GM23338 (cell line): Measurements from ENCODE around the gene MLPH. TPM values are rescaled to one million over a fixed set of nuclear protein-coding genes. Genes with fewer than 3 reads are reported as not detected.

ENCODE experiments used
- ATAC-seq: fragments of 200-7000 bp; cut with Tn5 transposase; 3 replicates; pipeline ENCODE4 v1.9.1; 2020
- DNase-seq: peaks from one replicate; pipeline ENCODE4 v3.0.0-alpha.2; 2015; ENCODE audit warnings: low spot score
- H2AFZ ChIP-seq: fragments of 200-600 bp; sonication (generic); 2 replicates; pipeline ENCODE4 v1.8.0; 2016; ENCODE audit warnings: antibody characterized with exemption, mild to moderate bottlenecking, moderate library complexity
- H3F3A ChIP-seq: fragments of 200-600 bp; sonication (generic); replicated peaks from 2 replicates; pipeline ENCODE4 v1.8.0; 2017; ENCODE audit warnings: antibody characterized with exemption, mixed run types, low read depth
- H3K27ac ChIP-seq: fragments of 200-600 bp; sonication (generic); 2 replicates; pipeline ENCODE4 v1.6.1; 2016; ENCODE audit warnings: low read depth
- H3K27me3 ChIP-seq: fragments of 200-600 bp; sonication (generic); 2 replicates; pipeline ENCODE4 v1.8.0; 2016; ENCODE audit warnings: mild to moderate bottlenecking, mixed run types, moderate library complexity; ENCODE audit not compliant: insufficient read depth
- H3K36me3 ChIP-seq: fragments of 200-600 bp; sonication (generic); 2 replicates; pipeline ENCODE4 v1.8.0; 2016; ENCODE audit warnings: mild to moderate bottlenecking; ENCODE audit not compliant: insufficient read depth
- H3K4me1 ChIP-seq: fragments of 200-600 bp; sonication (generic); 2 replicates; pipeline ENCODE4 v1.8.0; 2016; ENCODE audit warnings: mild to moderate bottlenecking, moderate library complexity; ENCODE audit not compliant: insufficient read depth
- H3K4me2 ChIP-seq: fragments of 200-600 bp; sonication (generic); 2 replicates; pipeline ENCODE4 v1.7.1; 2017; ENCODE audit warnings: mixed run types
- H3K4me3 ChIP-seq: fragments of 200-600 bp; sonication (generic); 2 replicates; pipeline ENCODE4 v1.6.1; 2016; ENCODE audit warnings: mixed run types
- H3K79me2 ChIP-seq: fragments of 200-600 bp; sonication (generic); replicated peaks from 2 replicates; pipeline ENCODE4 v1.8.0; 2017; ENCODE audit warnings: mild to moderate bottlenecking; ENCODE audit not compliant: insufficient read depth
- H3K9me2 ChIP-seq: fragments of 200-600 bp; sonication (generic); 2 replicates; pipeline ENCODE4 v1.8.0; 2017; ENCODE audit not compliant: insufficient read depth
- H4K20me1 ChIP-seq: fragments of 200-600 bp; sonication (generic); replicated peaks from 2 replicates; pipeline ENCODE4 v1.8.0; 2017; ENCODE audit warnings: mild to moderate bottlenecking; ENCODE audit not compliant: insufficient read depth
- H3K27ac Mint-ChIP-seq: 2 replicates; pipeline ENCODE4 v1.8.0; 2020; ENCODE audit warnings: inconsistent platforms, mild to moderate bottlenecking, moderate library complexity, mixed read lengths
- H3K27me3 Mint-ChIP-seq: 3 replicates; pipeline ENCODE4 v1.8.0; 2022; ENCODE audit warnings: low read depth, mild to moderate bottlenecking, moderate library complexity, mixed read lengths, inconsistent platforms; ENCODE audit not compliant: insufficient read depth, poor library complexity
- H3K36me3 Mint-ChIP-seq: 3 replicates; pipeline ENCODE4 v1.8.0; 2021; ENCODE audit warnings: low read depth, mild to moderate bottlenecking, inconsistent platforms, moderate library complexity, mixed read lengths
- H3K4me1 Mint-ChIP-seq: 3 replicates; pipeline ENCODE4 v1.8.0; 2020; ENCODE audit warnings: mild to moderate bottlenecking, inconsistent platforms, mixed read lengths
- H3K4me3 Mint-ChIP-seq: 3 replicates; pipeline ENCODE4 v1.8.0; 2021; ENCODE audit warnings: moderate library complexity, mild to moderate bottlenecking, inconsistent platforms, mixed read lengths
- H3K9me3 Mint-ChIP-seq: 3 replicates; pipeline ENCODE4 v1.8.0; 2020; ENCODE audit warnings: moderate library complexity, mild to moderate bottlenecking, inconsistent platforms, mixed read lengths
- CREB1 ChIP-seq: fragments of 250-450 bp; sonication (Bioruptor Pico); IDR thresholded peaks from 2 replicates; pipeline ENCODE4 v1.5.0; 2020; ENCODE audit warnings: low read depth, mild to moderate bottlenecking, moderate library complexity
- EZH2 ChIP-seq: fragments of 200-600 bp; sonication (generic); IDR thresholded peaks from one replicate; pipeline ENCODE4 v1.8.0; 2017; ENCODE audit warnings: antibody characterized with exemption, mild to moderate bottlenecking, low read depth; ENCODE audit not compliant: unreplicated experiment
- NANOG ChIP-seq: IDR thresholded peaks from 2 replicates; pipeline ENCODE4 v1.6.1; 2016; ENCODE audit warnings: antibody characterized with exemption, borderline replicate concordance
- ZNF114 ChIP-seq: fragments of 250-450 bp; sonication (Bioruptor Pico); IDR thresholded peaks from 2 replicates; pipeline ENCODE4 v1.5.0; 2020; ENCODE audit warnings: mild to moderate bottlenecking, moderate library complexity
- polyA plus RNA-seq: library from polyadenylated mRNA; unstranded; fragments of >200 nt; fragmentation: Nextera tagmentation; extraction: Ambion mirVana; gene quantifications from 2 replicates; pipeline ENCODE4 v1.2.1, GENCODE V29; 2016
- total RNA-seq: library from RNA; depleted of rRNA; stranded (reverse); fragments of >200 nt; shearing (Covaris generic); gene quantifications from 2 replicates; pipeline ENCODE4 v1.2.3, GENCODE V29; 2014
- TF ChIP-seq, protein P1 (sequence below): IDR thresholded peaks from one replicate; pipeline ENCODE4 v1.6.1; 2018; ENCODE audit warnings: antibody characterized with exemption; ENCODE audit not compliant: unreplicated experiment
- TF ChIP-seq, protein P2 (sequence below), 2 experiments: fragments of 200-600 bp in 1 of 2; sonication (generic) in 1 of 2; conservative IDR thresholded peaks; 2 replicates each; pipeline versions ENCODE4 v1.5.1 to v1.6.1; 2016 to 2017; ENCODE audit warnings: antibody characterized with exemption in 2 of 2, low read depth in 2 of 2, mild to moderate bottlenecking in 2 of 2, moderate library complexity in 1 of 2
- TF ChIP-seq, protein P3 (sequence below): IDR thresholded peaks from 2 replicates; pipeline ENCODE4 v1.6.1; 2016; ENCODE audit warnings: antibody characterized with exemption

Gene MLPH
- total and polyA plus RNA-seq, 2 experiments from 2014 or later = 13.6 to 16.5 TPM

GRCh38 chr2:237457388-237457941 is 29.6 kb upstream of the MLPH start (continued):
- TF ChIP-seq, protein P1, sequence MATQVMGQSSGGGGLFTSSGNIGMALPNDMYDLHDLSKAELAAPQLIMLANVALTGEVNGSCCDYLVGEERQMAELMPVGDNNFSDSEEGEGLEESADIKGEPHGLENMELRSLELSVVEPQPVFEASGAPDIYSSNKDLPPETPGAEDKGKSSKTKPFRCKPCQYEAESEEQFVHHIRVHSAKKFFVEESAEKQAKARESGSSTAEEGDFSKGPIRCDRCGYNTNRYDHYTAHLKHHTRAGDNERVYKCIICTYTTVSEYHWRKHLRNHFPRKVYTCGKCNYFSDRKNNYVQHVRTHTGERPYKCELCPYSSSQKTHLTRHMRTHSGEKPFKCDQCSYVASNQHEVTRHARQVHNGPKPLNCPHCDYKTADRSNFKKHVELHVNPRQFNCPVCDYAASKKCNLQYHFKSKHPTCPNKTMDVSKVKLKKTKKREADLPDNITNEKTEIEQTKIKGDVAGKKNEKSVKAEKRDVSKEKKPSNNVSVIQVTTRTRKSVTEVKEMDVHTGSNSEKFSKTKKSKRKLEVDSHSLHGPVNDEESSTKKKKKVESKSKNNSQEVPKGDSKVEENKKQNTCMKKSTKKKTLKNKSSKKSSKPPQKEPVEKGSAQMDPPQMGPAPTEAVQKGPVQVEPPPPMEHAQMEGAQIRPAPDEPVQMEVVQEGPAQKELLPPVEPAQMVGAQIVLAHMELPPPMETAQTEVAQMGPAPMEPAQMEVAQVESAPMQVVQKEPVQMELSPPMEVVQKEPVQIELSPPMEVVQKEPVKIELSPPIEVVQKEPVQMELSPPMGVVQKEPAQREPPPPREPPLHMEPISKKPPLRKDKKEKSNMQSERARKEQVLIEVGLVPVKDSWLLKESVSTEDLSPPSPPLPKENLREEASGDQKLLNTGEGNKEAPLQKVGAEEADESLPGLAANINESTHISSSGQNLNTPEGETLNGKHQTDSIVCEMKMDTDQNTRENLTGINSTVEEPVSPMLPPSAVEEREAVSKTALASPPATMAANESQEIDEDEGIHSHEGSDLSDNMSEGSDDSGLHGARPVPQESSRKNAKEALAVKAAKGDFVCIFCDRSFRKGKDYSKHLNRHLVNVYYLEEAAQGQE = no peak
- TF ChIP-seq, protein P2, sequence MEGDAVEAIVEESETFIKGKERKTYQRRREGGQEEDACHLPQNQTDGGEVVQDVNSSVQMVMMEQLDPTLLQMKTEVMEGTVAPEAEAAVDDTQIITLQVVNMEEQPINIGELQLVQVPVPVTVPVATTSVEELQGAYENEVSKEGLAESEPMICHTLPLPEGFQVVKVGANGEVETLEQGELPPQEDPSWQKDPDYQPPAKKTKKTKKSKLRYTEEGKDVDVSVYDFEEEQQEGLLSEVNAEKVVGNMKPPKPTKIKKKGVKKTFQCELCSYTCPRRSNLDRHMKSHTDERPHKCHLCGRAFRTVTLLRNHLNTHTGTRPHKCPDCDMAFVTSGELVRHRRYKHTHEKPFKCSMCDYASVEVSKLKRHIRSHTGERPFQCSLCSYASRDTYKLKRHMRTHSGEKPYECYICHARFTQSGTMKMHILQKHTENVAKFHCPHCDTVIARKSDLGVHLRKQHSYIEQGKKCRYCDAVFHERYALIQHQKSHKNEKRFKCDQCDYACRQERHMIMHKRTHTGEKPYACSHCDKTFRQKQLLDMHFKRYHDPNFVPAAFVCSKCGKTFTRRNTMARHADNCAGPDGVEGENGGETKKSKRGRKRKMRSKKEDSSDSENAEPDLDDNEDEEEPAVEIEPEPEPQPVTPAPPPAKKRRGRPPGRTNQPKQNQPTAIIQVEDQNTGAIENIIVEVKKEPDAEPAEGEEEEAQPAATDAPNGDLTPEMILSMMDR (conservative IDR thresholded peaks at IDR 0.05; ENCODE audit: low read depth in 2 of 2) = no peak
- TF ChIP-seq NANOG = no peak
- no peak for TF ChIP-seq ZNF114 (CRISPR knock-in tag)
- TF ChIP-seq CREB1 = no peak

DNA sequence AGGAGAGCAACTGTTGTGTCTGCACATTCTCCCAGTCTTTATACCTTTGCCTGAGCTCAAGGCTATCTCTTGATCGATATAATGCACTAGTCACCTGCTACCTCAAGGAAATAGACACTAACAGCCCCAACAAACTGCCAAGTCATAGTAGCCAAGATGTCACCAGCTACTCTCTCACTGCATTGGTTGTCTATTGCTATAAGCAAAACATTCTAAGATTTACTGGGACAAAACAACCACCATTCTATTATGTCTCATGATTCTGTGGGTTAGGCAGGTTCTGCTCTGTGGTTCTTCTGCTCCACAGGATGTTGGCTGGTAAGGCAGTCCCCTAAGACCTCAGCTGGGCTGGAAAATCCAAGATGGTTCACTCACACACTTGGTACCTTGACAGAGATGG is 28.5 kb upstream of the MLPH start:
- Mint-ChIP-seq H3K4me1 (no peaks in the 10 kb centered on the region), H3K4me3 (no peak overlapping the region)

More for the DNA sequence above, 28.5 kb upstream of the MLPH start:
- Histone ChIP-seq H3K9me2 (peaks cover 16% of the 10 kb centered on the region), H4K20me1 (no peaks in the 10 kb centered on the region), H3K36me3 (no peaks in the 10 kb centered on the region), H3K4me1 (no peaks in the 10 kb centered on the region), H3K27ac (no peak overlapping the region), H3K79me2 (no peaks in the 10 kb centered on the region), H3K4me3 (no peak overlapping the region), H2AFZ (no peak overlapping the region), H3F3A (no peaks in the 10 kb centered on the region), H3K4me2 (no peak overlapping the region), H3K27me3 (no peaks in the 10 kb centered on the region)
- TF ChIP-seq NANOG = no peak
- TF ChIP-seq, protein P3, sequence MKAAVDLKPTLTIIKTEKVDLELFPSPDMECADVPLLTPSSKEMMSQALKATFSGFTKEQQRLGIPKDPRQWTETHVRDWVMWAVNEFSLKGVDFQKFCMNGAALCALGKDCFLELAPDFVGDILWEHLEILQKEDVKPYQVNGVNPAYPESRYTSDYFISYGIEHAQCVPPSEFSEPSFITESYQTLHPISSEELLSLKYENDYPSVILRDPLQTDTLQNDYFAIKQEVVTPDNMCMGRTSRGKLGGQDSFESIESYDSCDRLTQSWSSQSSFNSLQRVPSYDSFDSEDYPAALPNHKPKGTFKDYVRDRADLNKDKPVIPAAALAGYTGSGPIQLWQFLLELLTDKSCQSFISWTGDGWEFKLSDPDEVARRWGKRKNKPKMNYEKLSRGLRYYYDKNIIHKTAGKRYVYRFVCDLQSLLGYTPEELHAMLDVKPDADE = no peak
- TF ChIP-seq EZH2 = no peak
- TF ChIP-seq CREB1 = no peak
- H3K36me3 Mint-ChIP-seq = no peaks in the 10 kb centered on the region
- ATAC-seq (no peak), DNase-seq (no peak)
- peaks cover 6% of the 10 kb centered on the region for H3K27me3 Mint-ChIP-seq
- H3K27ac Mint-ChIP-seq = no peak overlapping the region
- peaks cover 16% of the 10 kb centered on the region; the same call in 2 of the 3 replicates for H3K9me3 Mint-ChIP-seq
